Astrocyte (in vitro differentiated cells and primary cell): ENCODE measurements around the gene INSC. TPM values are rescaled to one million over a fixed set of nuclear protein-coding genes. Genes with fewer than 3 reads are reported as not detected.

Experiments used
- DNase-seq: peaks from one replicate; pipeline ENCODE4 v3.0.0-alpha.2; 2010; ENCODE audit warnings: low read depth
- FAIRE-seq: peaks from 2 replicates; lab custom pipeline; 2011; peaks lifted over from hg19 to GRCh38; lab: Jason Lieb, UNC
- H2AFZ ChIP-seq: 2 replicates; pipeline ENCODE4 v1.6.0; 2012; ENCODE audit warnings: low read depth, low read length, inconsistent platforms
- H3K27ac ChIP-seq: 2 replicates; pipeline ENCODE4 v1.5.1; 2011; ENCODE audit warnings: low read depth, low read length, inconsistent platforms
- H3K27me3 ChIP-seq: 2 replicates; pipeline ENCODE4 v1.6.0; 2011; ENCODE audit warnings: low read length, inconsistent platforms; ENCODE audit not compliant: insufficient read depth
- H3K36me3 ChIP-seq: 2 replicates; pipeline ENCODE4 v1.5.1; 2011; ENCODE audit warnings: low read length, inconsistent platforms; ENCODE audit not compliant: insufficient read depth
- H3K4me1 ChIP-seq: 2 replicates; pipeline ENCODE4 v1.5.1; 2011; ENCODE audit warnings: low read length, inconsistent platforms; ENCODE audit not compliant: insufficient read depth
- H3K4me2 ChIP-seq: 2 replicates; pipeline ENCODE4 v1.6.0; 2012; ENCODE audit warnings: low read length, inconsistent platforms
- H3K4me3 ChIP-seq: 2 replicates; pipeline ENCODE4 v1.5.1; 2011; ENCODE audit warnings: low read depth, mild to moderate bottlenecking, low read length, inconsistent platforms; ENCODE audit not compliant: insufficient read depth
- H3K79me2 ChIP-seq: 2 replicates; pipeline ENCODE4 v1.6.0; 2012; ENCODE audit warnings: mild to moderate bottlenecking, low read length, inconsistent platforms; ENCODE audit not compliant: insufficient read depth
- H3K9ac ChIP-seq: 2 replicates; pipeline ENCODE4 v1.6.0; 2012; ENCODE audit warnings: mild to moderate bottlenecking, low read length, inconsistent platforms
- H3K9me3 ChIP-seq: 2 replicates; pipeline ENCODE4 v1.5.1; 2012; ENCODE audit warnings: low read depth, mild to moderate bottlenecking, low read length, inconsistent platforms; ENCODE audit not compliant: insufficient read depth
- H4K20me1 ChIP-seq: 2 replicates; pipeline ENCODE4 v1.6.0; 2012; ENCODE audit warnings: low read length, inconsistent platforms; ENCODE audit not compliant: insufficient read depth
- H3K27ac Mint-ChIP-seq: one replicate; pipeline ENCODE4 v1.8.0; 2021; ENCODE audit warnings: mild to moderate bottlenecking, mixed read lengths; ENCODE audit not compliant: unreplicated experiment
- H3K27me3 Mint-ChIP-seq: one replicate; pipeline ENCODE4 v1.8.0; 2021; ENCODE audit warnings: low read depth, mixed read lengths; ENCODE audit not compliant: unreplicated experiment
- H3K36me3 Mint-ChIP-seq: one replicate; pipeline ENCODE4 v1.8.0; 2021; ENCODE audit warnings: low read depth, mixed read lengths; ENCODE audit not compliant: unreplicated experiment
- H3K4me1 Mint-ChIP-seq: one replicate; pipeline ENCODE4 v1.8.0; 2021; ENCODE audit warnings: low read depth, mixed read lengths; ENCODE audit not compliant: unreplicated experiment
- H3K4me3 Mint-ChIP-seq: one replicate; pipeline ENCODE4 v1.8.0; 2021; ENCODE audit warnings: mild to moderate bottlenecking, moderate library complexity, mixed read lengths; ENCODE audit not compliant: unreplicated experiment
- H3K9me3 Mint-ChIP-seq: one replicate; pipeline ENCODE4 v1.8.0; 2021; ENCODE audit warnings: mild to moderate bottlenecking, mixed read lengths; ENCODE audit not compliant: unreplicated experiment
- CTCF ChIP-seq: IDR thresholded peaks from 2 replicates; pipeline ENCODE4 v1.5.1; 2011; ENCODE audit warnings: low read depth, mild to moderate bottlenecking, inconsistent platforms, low read length, moderate library complexity; ENCODE audit not compliant: insufficient read depth
- EZH2 ChIP-seq: IDR thresholded peaks from 2 replicates; pipeline ENCODE4 v1.6.1; 2012; ENCODE audit warnings: mild to moderate bottlenecking, low read length, inconsistent platforms; ENCODE audit not compliant: insufficient read depth
- total RNA-seq: library from RNA; stranded (reverse); gene quantifications from 2 replicates; pipeline ENCODE4 v1.2.1, GENCODE V29; 2021

INSC gene
- total RNA-seq, 1 donor from 2014 or later, result not detected

- TF ChIP-seq EZH2 (no peak), CTCF (no peak)
- no peaks in the 10 kb centered on the region for H3K36me3 Mint-ChIP-seq
- H3K27ac ChIP-seq, result no peak overlapping the region
These were observed 171.7 kb downstream of the INSC start for GRCh38 chr11:15286465-15286864.

GRCh38 chr11:15288863-15289262, 174.1 kb downstream of the INSC start:
- TF ChIP-seq EZH2 (no peak), CTCF (no peak)
- Histone ChIP-seq H3K9me3 (no peaks in the 10 kb centered on the region), H3K9ac (no peak overlapping the region), H4K20me1 (no peaks in the 10 kb centered on the region), H3K4me2 (no peak overlapping the region), H3K79me2 (no peaks in the 10 kb centered on the region), H3K4me3 (no peak overlapping the region), H3K27ac (no peak overlapping the region), H2AFZ (no peak overlapping the region), H3K4me1 (no peaks in the 10 kb centered on the region), H3K27me3 (no peaks in the 10 kb centered on the region), H3K36me3 (no peaks in the 10 kb centered on the region)
- FAIRE-seq, result no peak
- H3K36me3 Mint-ChIP-seq, result no peaks in the 10 kb centered on the region
- H3K9me3 Mint-ChIP-seq, result no peaks in the 10 kb centered on the region
- H3K27ac Mint-ChIP-seq, result no peak overlapping the region
- no peak for DNase-seq
- no peak overlapping the region for H3K4me3 Mint-ChIP-seq
- H3K4me1 Mint-ChIP-seq, result no peaks in the 10 kb centered on the region
- peaks cover 7% of the 10 kb centered on the region for H3K27me3 Mint-ChIP-seq

More at GRCh38 chr11:15286465-15286864, 171.7 kb downstream of the INSC start:
- H3K9me3 ChIP-seq, result no peaks in the 10 kb centered on the region
- no peaks in the 10 kb centered on the region for H3K4me1 Mint-ChIP-seq
- H3K4me3 Mint-ChIP-seq, result no peak overlapping the region
- peaks cover 7% of the 10 kb centered on the region for H3K27me3 Mint-ChIP-seq
- H3K4me3 ChIP-seq, result no peak overlapping the region
- FAIRE-seq (no peak), DNase-seq (no peak)
- H3K9me3 Mint-ChIP-seq, result no peaks in the 10 kb centered on the region
- H3K36me3 ChIP-seq, result no peaks in the 10 kb centered on the region
- no peak overlapping the region for H3K4me2 ChIP-seq
- no peak overlapping the region for H3K9ac ChIP-seq
- no peaks in the 10 kb centered on the region for H3K27me3 ChIP-seq
- H4K20me1 ChIP-seq, result no peaks in the 10 kb centered on the region
- no peaks in the 10 kb centered on the region for H3K79me2 ChIP-seq
- no peak overlapping the region for H3K27ac Mint-ChIP-seq
- H3K4me1 ChIP-seq, result no peaks in the 10 kb centered on the region
- H2AFZ ChIP-seq, result no peak overlapping the region

GRCh38 chr11:15289723-15290122, 175.0 kb downstream of the INSC start:
- TF ChIP-seq CTCF (no peak), EZH2 (no peak)
- no peaks in the 10 kb centered on the region for H3K27me3 ChIP-seq
- no peak for FAIRE-seq
- H3K4me3 ChIP-seq, result no peak overlapping the region
- no peaks in the 10 kb centered on the region for H3K4me1 ChIP-seq
- H3K4me2 ChIP-seq, result no peak overlapping the region
- H3K27me3 Mint-ChIP-seq, result peaks cover 7% of the 10 kb centered on the region
- H2AFZ ChIP-seq, result no peak overlapping the region
- H3K36me3 ChIP-seq, result no peaks in the 10 kb centered on the region
- H3K27ac ChIP-seq, result no peak overlapping the region
- no peaks in the 10 kb centered on the region for H3K4me1 Mint-ChIP-seq
- H3K27ac Mint-ChIP-seq, result no peak overlapping the region
- H3K9me3 ChIP-seq, result no peaks in the 10 kb centered on the region
- H3K9ac ChIP-seq, result no peak overlapping the region
- no peak for DNase-seq
- H3K4me3 Mint-ChIP-seq, result no peak overlapping the region
- no peaks in the 10 kb centered on the region for H3K9me3 Mint-ChIP-seq
- no peaks in the 10 kb centered on the region for H4K20me1 ChIP-seq
- H3K36me3 Mint-ChIP-seq, result no peaks in the 10 kb centered on the region
- H3K79me2 ChIP-seq, result no peaks in the 10 kb centered on the region
